NOMO-1 treated with DMSO at 0.1 percent for 48 hours (cell line): Measurements from ENCODE around the gene TSGA10IP.
"Not testable (repeated sequence)": the region's sequence is repeated elsewhere in the genome, so short reads cannot be mapped to it uniquely, and the experiment has no call there.

ENCODE experiments used
- DNase-seq: peaks from one replicate; lab custom pipeline; 2025; ENCODE audit not compliant: unreplicated experiment; lab: John Stamatoyannopoulos, UW

The TSGA10IP gene

DNA sequence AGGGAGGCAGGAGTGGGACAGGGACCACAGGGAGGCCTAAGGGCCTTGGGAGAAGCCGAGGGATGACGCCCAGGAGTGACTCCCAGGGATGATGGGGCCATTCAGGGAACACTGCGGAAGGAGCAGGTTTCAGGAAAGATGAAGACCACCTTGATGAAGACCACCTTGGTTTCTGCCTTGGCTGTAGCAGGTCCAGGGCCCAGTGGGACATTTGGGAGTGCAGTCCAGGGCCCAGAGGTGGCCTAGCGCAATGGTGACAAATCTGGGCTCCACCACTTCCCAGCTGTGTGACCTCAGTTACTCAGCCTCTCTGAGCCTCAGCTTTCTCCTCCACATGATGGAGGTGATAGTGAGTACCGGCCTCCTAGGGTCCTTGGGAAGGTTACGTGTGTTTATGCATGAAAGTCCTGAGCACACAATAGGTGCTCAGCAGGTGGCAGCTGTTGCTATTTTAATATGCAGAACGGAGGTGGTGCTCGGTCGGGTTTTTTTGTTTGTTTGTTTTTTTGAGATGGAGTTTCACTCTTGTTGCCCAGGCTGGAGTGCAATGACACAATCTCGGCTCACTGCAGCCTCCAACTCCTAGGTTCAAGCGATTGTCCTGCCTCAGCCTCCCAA is 770 bp downstream of the TSGA10IP start:
- DNase-seq, result no peak

DNA sequence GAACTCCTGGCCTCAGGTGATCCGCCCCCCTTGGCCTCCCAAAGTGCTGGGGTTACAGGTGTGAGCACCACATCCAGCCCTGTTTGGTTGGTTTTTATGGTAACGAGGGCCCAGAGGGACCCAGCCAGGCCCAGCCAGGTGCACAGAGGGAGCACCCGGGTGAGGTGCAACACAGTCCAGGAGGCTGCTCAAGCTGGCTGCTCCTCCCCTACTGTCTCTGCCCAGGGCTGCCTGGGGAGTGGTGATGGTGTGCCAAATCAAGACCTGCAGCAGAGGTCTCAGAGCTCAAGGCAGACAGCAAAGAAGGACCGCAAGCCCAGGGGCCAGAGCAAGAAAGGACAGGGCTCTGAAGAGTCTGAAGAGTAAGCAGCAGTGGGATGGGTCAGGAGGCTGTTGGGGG is 1.4 kb downstream of the TSGA10IP start:
- no peak for DNase-seq

DNA sequence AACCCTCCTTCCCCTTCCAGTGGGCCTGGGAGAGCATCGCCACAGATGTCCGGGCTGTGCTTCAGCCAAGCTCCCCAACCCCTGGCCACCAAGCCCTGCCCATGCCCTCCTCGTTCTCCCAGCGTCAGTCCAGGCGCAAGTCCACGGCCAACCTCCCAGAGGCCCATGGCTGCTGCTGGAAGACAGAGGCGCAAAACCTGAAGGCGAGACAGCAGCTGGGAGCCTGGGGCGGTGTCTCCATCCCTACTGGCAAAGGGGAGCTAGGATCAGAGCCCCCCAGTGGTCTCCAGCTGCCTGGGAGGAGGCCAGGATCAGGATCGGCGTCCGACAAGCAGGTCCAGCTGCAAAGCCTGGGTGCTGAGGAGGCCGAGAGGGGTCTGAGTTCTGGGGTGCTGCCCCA is 1.9 kb downstream of the TSGA10IP start:
- DNase-seq, result no peak

DNA sequence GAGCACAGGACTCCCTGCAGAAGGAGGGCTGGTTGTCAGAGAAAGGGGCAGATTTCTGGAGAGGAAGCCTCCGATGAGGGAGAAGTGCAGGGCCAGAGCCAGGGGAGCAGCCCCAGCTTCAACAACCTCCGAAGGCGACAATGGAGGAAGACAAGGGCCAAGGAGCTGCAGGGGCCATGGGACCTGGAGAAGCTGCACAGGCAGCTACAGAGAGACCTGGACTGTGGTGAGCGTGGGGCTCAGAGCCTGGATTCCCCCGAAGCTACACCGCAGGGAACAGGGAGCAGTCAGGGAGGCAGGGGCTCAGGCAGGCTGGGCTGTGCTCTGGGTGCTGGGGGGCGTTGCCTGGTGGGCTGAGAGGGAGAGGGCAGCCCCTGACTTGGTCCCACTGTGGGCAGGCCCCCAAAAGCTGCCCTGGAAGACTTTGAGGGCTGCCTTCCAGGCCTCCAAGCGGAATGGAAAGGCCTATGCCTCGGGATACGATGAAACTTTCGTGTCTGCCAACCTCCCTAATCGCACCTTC is 2.4 kb downstream of the TSGA10IP start:
- DNase-seq, result no peak

DNA sequence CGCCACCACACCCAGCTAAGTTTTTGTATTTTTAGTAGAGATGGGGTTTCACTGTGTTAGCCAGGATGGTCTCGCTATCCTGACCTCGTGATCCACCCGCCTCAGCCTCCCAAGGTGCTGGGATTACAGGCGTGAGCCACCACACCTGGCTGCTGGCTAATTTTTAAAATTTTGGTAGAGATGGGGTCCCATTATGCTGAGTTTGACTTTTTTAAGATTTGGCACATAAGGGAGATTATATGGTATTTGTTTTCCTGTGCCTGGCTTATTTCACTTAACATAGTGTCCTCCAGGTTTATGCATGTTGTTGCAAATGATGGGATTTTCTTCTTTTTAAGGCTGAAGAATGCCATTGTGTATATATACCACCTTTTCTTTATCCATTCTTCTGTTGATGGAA is 5.4 kb downstream of the TSGA10IP start:
- DNase-seq, result not testable (repeated sequence)

DNA sequence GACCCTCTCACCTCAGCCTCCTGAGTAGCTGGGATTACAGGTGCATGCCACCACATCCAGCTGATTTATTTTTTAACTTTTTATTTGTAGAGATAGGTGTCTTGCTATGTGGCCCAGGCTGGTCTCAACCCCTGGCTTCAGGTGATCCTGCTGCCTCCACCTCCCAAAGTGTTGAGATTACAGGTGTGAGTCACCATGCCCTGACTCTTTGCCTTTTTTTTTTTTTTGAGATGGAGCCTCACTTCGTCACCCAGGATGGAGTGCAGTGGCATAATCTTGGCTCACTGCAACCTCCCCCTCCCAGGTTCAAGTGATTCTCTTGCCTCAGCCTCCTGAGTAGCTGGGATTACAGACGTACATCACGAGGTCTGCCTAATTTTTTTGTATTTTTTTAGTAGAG is 6.4 kb downstream of the TSGA10IP start:
- not testable (repeated sequence) for DNase-seq

DNA sequence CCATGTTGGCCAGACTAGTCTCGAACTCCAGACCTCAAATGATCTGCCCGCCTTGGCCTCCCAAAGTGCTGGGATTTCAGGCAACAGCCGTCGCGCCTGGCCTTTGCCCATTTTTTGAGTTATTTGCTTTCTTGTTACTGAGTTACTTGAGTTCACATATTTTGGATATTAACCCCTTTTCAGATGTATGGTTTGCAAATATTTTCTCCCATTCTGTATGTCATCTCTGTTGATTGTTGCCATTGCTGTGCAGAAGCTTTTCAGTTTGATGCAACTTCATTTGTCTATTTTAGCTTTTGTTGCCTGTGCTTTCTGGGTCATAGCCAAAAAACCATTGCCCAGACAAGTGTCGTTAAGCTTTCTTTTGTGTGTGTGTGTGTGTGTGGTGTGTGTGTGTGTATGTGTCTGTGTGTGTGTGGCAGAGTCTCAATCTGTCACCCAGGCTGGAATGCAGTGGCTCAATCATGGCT is 6.8 kb downstream of the TSGA10IP start:
- no peak for DNase-seq

DNA sequence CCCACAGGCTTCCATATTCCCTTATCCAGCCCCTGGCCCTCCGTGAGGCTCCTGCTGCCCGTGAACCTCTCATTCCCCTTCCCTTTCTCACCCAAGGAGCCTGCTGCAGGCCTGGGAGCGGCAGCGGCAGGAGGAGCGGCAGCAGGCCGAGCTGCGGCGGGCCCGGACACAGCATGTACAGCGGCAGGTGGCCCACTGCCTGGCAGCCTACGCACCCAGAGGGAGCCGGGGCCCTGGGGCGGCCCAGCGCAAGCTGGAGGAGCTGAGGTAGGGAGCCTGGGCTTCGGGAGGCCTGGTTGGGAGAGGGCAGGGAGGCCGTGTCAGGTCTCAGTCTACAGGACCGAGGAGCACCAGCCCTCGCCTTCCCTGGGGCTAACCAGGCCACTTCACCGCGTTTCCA is 8.2 kb downstream of the TSGA10IP start:
- no peak for DNase-seq

DNA sequence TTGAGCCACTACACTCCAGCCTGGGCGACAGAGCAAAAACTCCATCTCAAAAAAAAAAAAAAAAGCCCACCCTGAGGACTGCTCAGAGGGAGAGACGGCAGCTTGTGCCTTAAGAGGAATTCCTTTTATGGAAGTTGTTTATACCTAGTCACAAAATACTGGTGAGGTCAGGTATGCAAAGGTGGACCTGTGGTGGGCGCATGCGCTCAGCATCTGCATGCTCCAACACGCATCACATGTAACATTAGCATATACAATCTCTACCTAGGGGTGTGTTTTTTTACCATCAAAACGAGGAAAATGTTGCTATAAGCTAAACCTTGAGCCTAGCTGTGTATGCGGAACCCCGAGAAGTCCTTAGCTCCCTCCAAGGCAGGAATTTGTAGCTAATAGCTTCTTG is 9.5 kb downstream of the TSGA10IP start:
- no peak for DNase-seq

DNA sequence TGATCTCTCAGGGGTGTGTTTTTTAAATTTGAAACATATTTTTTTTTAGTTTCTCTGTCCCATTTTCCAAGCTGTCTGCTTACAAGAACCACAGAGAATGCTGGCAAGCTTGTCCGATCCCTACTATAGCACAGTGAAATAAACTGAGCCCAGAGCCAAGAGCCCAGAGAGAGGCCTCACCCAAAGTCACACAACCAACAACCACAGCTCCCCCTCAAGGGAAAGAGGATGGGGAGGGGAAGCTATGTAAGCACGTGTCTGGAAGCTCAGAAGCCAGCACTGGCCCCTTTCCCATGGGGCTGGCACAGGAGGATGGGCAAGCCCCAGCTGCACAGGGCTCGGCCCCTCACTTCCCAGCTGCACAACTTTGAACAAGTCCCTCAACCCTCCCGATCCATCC is 13.0 kb downstream of the TSGA10IP start:
- no peak for DNase-seq

DNA sequence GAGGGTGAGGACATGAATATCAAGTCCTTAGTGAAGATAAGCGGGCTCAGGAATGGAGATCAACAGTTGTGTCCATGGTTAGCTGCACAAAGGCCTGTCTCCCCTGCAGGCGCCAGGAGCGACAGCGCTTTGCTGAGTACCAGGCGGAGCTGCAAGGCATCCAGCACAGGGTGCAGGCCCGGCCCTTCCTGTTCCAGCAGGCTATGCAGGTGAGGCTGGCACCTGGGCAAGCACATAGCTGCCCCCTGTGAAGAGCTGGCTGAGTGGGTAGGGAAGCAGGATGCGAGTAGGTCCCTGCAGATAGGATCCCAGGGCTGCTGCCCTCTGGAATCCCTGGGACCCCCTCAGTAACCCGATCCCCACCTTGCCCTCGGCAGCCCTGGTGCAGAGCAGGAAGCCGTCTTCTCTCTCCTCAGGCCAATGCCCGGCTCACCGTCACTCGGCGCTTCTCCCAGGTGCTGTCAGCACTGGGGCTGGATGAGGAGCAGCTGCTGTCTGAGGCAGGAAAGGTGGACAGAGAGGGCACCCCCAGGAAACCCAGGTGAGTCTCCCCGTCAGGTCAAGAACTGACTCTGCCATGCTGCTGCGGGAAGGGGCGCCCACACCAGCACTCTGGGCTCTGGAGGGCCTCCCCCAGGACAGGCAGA is 13.6 kb downstream of the TSGA10IP start:
- no peak for DNase-seq

DNA sequence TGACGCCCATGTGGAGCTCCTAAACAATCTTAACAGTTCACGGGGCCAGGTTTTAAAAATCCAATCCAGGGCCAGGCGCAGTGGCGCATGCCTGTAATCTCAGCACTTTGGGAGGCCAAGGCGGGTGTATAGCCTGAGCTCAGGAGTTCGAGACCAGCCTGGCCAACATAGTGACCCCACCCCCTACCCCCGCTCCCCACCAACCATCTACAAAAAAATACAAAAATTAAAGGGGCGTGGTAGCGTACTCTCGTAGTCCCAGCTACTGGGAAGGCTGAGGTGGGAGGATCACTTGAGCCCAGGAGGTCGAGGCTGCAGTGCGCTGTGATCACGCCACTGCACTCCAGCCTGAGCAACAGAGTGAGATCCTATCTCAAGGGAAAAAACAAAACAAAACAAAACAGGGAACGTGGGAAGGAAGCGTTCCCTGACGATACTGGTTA is 15.6 kb downstream of the TSGA10IP start:
- no peak for DNase-seq

DNA sequence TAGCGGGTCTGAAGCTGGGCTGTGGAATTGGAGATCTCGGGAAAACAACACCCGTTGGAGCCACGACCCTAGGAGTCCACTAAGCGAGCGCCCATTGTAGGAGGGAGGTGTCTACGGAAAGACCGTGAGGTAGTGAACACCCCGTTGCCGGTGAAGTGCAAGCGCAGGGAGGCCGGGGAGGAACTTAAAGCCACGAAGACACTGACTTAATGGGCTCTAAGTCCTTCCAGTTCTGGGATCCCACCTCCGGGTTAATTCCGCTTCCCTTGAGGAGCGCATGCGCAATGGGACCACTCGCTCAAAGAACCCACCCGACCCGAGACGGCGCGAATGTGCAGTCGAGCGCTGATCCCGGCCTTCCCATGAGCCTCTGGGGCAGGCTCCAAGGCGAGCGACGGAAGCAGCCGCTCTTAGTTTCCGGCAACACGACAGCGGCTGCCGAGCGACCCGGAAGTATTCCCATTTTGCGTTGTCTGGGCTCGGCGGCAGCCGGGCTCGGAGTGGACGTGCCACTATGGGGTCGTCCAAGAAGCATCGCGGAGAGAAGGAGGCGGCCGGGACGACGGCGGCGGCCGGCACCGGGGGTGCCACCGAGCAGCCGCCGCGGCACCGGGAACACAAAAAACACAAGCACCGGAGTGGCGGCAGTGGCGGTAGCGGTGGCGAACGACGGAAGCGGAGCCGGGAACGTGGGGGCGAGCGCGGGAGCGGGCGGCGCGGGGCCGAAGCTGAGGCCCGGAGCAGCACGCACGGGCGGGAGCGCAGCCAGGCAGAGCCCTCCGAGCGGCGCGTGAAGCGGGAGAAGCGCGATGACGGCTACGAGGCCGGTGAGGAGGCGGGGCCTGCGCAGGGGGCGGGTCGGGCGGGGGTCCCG is 16.2 kb downstream of the TSGA10IP start, which contains the start of gene SART1:
Gene SART1 (plus strand): TSS at position 468 of the 874 bp plus-strand sequence. CDS start 47 bp downstream, at position 515.
- peak; percentile 97 for DNase-seq

DNA sequence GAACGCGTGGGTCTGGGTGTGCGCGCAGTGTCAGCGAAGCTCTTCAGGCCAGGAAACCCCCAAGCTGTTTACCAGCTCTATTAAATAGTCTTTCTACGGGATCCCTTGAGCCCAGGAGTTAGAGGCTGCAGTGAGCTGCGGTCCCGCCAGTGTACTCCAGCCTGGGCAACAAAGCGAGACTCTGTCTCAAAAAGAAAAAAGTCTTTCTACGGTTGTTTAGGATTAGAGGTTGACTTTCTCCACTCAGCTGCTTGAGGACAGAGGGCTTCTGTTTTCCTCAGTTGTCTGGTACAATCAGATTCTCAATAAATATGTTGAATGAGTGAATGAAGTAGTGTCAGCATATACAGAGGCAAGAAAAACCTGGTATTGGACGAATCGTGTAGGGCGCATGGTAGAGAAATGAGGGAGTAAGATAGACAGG is 16.9 kb downstream of the TSGA10IP start:
- DNase-seq, result no peak

DNA sequence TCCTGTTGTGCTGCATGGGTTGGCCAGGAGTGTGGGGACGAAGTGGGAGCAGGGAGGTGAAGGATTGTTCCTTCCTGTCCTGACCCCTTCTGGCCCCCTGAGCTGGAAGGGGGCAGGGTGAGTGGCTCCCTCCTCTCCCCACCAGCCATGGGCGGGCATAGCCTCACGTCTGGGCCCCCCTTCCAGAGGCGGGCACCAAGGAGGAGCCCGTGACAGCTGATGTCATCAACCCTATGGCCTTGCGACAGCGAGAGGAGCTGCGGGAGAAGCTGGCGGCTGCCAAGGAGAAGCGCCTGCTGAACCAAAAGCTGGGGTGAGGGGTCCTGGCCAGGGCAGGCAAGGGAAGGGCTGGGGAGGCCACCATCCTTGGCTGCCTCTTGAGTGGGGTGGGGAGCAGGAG is 19.6 kb downstream of the TSGA10IP start:
- no peak for DNase-seq

DNA sequence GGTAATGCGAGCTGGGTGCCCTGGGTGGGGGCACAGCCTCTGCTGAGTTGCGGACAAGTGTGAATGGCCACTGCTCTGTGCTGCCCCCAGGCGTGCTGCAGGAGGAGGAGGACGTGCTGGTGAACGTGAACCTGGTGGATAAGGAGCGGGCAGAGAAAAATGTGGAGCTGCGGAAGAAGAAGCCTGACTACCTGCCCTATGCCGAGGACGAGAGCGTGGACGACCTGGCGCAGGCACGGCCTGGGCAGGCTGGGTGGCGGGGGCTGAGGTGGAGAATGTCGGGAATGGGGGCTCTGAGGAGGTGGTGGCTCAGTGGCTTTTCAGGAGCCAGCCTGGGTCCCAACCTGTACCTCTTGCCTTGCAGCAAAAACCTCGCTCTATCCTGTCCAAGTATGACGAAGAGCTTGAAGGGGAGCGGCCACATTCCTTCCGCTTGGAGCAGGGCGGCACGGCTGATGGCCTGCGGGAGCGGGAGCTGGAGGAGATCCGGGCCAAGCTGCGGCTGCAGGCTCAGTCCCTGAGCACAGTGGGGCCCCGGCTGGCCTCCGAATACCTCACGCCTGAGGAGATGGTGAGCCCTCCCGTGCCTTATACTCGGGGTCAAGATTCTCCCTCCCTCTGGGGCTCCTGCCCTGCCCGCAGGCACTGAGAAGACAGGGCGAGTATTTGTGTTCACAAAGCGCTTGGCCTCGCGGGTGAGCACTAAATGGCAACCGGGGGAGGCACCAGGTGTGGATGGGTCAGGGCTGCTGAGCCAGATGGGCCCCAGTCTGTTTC is 20.9 kb downstream of the TSGA10IP start:
- no peak for DNase-seq

DNA sequence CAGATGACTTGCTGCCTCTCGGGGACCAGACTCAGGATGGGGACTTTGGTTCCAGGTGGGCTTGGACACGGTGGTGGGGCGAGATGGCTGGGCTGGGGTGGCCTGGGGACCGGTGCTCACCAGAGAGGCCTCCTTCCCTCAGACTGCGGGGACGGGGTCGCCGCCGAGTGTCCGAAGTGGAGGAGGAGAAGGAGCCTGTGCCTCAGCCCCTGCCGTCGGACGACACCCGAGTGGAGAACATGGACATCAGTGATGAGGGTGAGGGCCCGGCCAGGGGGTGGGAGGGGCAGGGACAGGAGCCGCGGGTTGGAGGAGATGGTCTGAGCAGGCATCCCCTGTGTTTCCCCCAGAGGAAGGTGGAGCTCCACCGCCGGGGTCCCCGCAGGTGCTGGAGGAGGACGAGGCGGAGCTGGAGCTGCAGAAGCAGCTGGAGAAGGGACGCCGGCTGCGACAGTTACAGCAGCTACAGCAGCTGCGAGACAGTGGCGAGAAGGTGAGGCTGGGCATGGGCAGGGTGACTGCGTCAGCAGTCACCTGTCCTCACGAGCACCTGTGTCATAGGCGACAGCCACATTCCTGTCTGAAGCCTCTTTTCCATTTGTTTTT is 22.2 kb downstream of the TSGA10IP start:
- no peak for DNase-seq

DNA sequence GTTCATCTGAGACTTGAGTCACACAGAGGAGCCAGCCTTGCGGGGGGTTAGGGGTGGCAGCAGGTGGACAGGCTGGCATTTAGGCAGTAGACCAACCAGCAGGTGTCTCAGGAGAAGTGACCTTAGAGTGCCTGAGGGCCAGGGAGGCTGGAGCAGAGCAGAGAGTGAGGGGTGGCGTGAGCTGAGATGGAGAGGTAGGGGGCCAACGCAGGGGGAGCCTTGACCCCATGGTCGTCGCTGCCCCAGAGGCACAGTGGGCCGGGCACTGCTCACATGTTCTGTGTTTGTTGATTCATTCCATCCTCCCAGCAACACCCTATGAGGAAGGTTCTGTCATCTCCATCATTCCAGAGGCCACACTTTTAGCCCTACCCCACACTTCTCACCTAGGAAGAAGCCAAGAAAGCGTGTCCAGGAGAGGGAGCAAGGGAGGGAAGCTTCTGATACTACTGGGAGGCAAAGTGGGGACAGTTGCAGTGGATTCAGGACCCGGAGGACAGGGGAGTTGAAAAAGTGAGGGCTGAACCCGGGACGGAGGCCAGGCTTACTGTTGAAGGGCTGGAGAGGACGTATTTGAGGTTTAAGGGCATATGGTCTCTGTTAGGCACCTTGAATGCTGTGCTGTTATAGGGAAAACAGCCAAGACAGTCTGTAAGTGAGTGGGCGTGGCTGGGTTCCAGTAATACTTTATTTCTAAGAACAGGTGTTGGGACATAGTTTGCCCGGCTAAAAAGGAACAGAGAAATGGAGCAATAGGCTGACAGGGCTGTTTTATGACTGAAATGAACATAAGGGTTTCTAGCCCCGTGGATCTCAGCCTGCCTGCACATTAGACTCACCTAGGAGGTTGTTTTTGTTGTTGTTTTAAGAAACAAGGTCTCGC is 23.6 kb downstream of the TSGA10IP start:
- peak; percentile 24 for DNase-seq

DNA sequence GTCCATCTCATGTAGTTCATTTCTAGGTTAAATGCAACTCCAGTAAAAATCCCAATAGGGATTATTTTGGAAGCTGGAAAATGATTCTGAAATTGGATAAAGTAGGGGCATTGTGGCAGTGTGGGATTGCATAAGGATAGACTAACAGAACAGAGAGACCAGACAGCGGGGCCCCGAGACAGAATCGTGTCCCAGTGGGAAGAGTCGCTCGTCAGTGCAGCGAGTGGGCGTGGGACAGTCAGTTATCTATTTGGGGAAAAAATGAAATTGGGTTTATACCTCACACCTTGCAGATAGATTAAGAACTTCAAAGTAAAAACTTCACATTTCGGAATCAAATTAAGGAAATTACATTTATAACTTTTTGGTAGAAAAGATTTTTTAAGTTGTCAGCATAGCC is 26.8 kb downstream of the TSGA10IP start:
- no peak for DNase-seq
